DMS153 treated with DMSO at 0.1 percent for 48 hours (cell line): ENCODE results near the gene CRY1.
A peak's percentile ranks its signal among the peaks of the same experiment; 100 is the strongest.
"Not testable (repeated sequence)": the region's sequence is repeated elsewhere in the genome, so short reads cannot be mapped to it uniquely, and the experiment has no call there.

Experiments
- DNase-seq: peaks from one replicate; lab custom pipeline; 2025; ENCODE audit not compliant: unreplicated experiment; lab: John Stamatoyannopoulos, UW

CRY1 gene

DNA sequence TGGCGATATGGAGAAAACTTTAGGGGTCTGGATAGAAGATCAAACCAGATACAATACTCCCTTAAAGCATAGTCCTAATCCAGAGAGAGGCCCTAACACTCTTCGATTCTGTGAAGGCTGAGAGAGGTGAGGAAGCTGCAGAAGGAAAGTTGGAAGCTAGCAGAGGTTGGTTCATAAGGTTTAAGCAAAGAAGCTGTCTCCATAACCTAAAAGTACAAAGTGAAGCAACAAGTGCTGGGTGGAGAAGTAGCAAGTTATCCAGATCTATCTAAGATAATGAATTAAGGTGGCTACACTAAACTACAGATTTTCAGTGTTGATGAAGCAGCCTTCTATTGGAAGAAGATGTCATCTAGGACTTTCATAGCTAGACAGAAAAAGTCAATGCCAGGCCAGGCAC, 81.8 kb downstream of the CRY1 start:
- DNase-seq: no peak

DNA sequence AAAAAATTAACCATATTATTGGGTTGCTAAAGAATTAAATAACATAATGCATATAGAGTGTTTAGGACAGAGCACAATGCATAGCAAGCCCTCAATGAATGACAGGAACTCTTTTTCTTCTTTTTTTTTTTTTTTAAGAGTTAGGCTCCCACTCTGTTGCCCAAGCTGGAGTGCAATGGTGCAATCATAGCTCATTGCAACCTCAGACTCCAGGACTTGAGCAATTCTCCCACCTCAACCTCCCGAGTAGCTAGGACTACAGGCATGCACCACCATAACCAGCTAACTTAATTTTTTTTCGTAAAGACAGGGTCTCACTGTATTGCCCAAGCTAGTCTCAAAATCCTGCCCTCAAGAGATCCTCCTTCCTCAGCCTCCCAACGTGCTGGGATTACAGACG, 85.9 kb downstream of the CRY1 start:
- DNase-seq: no peak

GRCh38 chr12:107002665-107003064, 90.7 kb downstream of the CRY1 start:
- not testable (repeated sequence) for DNase-seq

DNA sequence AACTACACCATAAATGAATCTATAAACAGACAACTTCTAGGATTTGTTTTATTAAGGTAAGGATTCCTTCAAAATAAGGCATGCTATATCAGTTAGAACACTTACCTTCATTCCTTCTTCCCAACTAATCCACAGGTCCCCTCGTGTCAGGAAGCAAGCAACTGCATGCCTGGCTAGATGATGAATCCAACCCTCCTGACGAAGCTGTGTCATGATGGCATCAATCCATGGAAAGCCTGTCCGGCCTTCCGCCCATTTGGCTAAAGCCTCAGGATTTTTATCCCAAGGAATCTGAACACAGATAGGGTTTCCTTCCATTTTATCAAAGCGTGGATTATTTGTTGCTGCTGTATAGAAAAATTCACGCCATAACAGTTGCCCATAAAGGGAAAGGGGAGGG, 93.9 kb downstream of the CRY1 start:
- DNase-seq: no peak

- no peak for DNase-seq
Observed at GRCh38 chr12:106997916-106998315, 95.4 kb downstream of the CRY1 start.

- not testable (repeated sequence) for DNase-seq
Observed at GRCh38 chr12:106996102-106996501, 97.2 kb downstream of the CRY1 start.

DNA sequence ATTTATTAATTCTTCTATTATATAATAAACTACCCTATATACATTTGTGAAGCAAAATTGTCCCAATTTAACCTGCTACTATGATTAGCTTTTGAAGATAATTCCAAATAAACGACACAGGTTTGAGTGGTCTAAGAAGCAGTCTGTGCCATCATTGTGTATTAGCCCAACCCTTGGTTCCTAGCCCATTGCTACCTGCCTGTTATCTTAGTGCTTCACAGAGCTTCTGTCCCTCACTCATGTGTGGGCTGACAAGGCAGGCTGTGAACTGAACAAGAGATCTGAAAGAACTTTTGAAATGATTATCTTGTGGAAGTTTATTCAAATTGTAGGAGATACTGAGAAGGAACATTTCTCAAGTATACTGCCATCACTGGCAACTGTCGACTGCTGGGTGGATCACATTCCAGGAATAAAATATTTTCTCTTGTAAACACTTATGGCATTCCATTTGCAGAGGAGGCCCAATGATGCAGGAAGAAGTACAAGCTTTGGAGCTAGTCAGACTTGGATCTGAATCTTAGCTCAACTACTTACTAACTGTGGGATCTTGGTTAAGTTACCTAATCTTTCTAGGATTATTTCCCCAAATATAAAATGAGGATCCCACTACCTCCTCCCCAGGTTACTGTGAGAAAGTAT, 98.6 kb downstream of the CRY1 start:
- no peak for DNase-seq

DNA sequence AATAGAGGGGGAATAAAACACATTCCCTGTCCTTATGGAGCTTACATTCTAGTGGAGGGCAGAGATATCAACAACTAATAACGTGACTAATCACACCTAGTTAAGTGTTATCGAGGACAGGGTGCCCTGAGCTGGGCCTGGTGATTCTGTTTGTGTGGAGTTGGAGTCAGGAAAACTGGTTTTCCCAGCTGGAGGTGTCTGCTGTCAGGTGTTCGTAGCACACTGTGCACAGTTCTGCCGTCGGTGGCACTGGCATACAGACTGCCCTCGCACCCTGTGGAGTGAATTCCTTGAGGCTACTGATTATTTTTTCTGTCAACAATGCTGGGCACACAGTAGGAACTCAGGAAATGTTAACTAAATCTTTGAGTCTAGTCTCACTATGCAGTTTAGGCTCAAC, 105.5 kb downstream of the CRY1 start:
- DNase-seq: no peak

DNA sequence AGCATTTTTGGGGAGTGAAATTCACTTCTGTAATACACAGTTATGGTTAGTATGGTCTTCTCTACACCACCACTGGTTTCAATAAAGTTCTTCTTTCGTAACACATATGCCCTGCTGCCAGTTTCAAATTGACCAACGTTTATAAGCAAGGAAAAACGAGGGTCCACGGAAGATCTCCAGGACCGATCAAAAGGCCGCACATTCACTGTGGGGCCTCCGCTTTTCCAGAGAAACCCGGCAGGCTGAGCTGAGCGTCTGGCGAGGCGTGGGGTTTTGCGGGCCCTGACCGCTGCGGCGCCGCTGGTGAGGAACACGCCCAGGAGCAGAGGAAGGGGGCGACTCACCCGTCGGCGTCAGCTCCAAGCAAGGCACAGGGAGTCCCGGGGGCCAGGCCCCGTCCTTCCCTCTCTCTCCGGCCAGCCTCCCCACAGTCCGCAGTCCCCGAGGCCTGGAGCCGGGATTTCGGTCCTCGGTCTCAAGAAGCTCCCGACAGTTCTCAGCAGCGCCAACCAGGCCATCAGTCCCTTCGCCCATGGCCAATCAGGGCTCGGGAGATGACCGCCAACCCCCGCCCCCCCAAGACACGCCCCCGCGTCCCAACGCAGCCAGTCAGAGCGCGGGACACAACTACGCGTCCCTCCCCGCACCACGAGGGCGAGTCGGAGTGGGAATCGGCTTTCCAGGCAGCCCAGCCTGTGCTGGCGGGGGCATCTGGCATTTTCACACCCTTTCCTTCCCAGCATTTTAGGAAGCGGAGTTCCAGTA, 106.5 kb downstream of the CRY1 start, which contains the start of gene MTERF2:
Gene MTERF2, minus strand, starts transcription at position 522 of the 765 bp plus-strand sequence. CDS start 8,432 bp downstream, outside the sequence.
- peak; percentile 76 for DNase-seq

DNA sequence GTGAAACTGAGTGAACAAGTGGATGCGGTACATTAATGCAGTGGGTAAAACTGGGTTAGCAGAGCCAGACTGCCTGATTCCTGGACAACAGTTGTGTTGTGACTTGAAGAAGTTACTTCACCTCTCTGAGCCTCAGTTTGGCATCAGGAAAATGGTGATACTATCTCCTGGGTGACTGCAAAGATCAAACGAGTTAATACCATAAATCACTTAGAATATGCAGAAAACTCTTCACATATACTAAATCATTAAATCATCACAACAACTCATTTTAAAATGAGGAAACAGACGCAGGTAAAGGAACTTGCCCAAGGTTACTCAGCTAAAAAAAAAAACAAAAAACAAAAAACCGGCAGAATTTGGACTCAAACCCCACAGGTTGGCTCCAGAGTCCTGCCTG, 107.2 kb downstream of the CRY1 start:
- DNase-seq: no peak

- DNase-seq: no peak
Observed at GRCh38 chr12:106985479-106985878, 107.9 kb downstream of the CRY1 start.

DNA sequence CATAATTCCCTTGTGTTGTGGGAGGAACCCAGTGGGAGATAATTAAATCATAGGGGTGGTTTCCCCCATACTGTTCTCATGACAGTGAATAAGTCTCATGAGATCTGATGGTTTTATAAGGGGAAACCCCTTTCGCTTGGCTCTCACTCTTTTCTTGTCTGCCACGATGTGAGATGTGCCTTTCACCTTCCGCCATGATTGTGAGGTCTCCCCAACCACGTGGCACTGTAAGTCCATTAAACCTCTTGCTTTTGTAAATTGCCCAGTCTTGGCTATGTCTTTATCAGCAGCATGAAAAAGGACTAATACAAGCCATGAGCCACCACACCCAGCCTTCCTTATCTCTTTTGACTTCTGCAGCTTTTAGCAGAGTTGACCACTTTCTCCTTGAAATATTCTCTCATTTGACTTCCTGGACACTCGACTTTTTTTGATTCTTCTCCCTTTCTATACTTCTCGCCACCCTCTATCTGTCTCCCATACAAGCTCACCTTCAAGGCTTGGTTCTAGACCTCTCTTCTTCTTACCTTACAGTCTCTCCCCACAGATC, 108.7 kb downstream of the CRY1 start:
- no peak for DNase-seq

- DNase-seq: no peak
Observed at GRCh38 chr12:106982229-106982628, 111.1 kb downstream of the CRY1 start.

DNA sequence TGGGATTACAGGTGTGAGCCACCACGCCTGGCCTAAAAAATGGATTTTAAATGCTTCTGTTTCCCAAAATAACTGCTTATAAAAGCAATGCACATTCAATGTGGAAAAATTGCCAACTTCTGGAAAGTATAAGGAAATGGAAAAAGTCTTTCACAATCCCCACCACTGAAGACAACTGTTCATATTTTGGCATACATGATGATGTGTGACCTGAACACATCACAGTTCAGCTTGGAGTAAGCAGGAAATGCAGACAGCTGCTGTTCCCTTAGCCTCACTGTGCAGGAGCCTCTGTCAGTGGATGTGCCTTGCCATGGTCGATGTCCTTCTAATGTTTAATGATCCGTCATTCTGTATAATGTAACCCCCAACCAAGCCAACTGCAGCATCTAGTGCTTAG, 111.6 kb downstream of the CRY1 start:
- no peak for DNase-seq

DNA sequence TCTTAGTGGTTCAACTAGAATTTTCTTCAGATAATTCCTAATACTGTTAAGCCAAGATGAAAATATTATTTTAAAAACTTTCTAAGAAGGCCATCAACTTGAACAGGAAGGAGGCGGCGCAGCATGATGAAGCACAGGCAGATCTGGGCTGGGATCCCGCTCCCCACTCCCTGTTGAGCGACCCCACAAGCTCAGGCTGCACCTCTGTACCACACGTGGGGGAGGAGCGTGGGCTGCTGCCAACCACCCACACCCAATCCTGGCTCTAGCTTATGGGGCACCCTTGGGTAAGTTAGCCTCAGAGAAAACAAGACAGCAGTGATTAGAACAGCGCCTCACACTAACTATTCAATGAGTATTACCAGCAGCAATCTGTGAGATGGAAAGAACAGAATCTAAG, 112.4 kb downstream of the CRY1 start:
- no peak for DNase-seq

- peak; percentile 42 for DNase-seq
Observed at GRCh38 chr12:106978035-106978800, 115.1 kb downstream of the CRY1 start.

GRCh38 chr12:106976668-106977067, 116.7 kb downstream of the CRY1 start:
- no peak for DNase-seq

GRCh38 chr12:106975993-106976658, 117.2 kb downstream of the CRY1 start:
- DNase-seq: no peak

DNA sequence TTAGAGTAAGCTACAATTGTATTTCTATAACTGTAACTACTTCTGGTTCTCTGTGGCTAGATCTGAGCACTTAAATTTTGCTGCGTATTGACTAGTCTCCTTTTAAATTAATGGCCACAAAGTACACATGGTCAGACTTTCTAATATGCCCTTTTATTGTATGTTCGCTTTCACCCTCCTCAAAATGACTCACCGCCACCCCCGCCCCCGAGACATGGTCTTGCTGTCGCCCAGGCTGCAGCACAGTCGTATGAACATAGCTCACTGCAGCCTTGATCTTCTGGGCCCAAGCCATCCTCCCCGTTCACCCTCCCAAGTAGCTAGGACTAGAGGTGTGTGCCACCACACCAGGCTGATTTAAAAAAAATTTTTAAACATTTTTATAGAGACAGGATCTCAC, 118.3 kb downstream of the CRY1 start:
- DNase-seq: no peak

DNA sequence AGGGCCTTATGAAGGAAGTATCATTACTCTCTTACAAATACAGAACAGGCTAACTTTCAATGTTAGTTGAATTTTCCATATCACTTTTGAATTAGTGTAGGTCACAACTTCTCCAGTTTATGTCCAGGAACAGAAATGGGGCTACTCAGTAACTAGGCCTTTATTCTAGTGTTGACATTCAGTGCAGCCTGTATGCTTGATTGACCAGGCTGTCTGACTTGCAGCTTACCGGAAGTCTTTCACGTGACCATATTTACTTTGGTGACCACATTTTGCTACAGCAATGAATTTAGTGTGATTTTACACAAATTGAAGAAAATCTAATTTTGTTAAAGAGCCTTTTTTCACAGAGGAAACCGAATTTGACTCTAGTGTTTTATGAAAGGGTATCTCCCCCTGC, 118.8 kb downstream of the CRY1 start:
- DNase-seq: no peak

DNA sequence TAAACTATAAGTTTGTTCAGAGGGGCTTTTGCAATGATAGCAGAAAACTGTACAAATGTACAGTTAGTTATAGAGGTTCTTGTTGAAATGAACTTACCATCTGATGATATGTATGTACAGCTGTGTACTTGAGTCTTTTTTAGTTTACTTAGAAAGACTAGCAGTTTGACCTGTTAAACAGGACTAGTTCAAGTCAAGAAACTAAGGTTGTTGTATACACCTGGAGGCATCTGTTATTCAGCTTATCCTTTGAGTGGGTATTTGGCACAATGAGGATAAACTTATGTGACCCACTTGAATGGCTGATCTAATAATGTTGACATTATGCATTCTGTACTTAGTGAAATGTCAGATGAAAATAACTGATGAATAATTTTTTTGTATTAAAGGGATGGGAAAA, 119.8 kb downstream of the CRY1 start:
- no peak for DNase-seq
